Keratinocyte (primary cell): ENCODE results near the gene TMPRSS4. TPM values are rescaled to one million over a fixed set of nuclear protein-coding genes. Genes with fewer than 3 reads are reported as not detected.

ENCODE experiments used
- DNase-seq: peaks from one replicate; pipeline ENCODE4 v3.0.0-alpha.2; 2011; ENCODE audit warnings: low read depth, missing footprints, low spot score
- FAIRE-seq: peaks from 2 replicates; lab custom pipeline; 2011; peaks lifted over from hg19 to GRCh38; lab: Jason Lieb, UNC
- H2AFZ ChIP-seq: 2 replicates; pipeline ENCODE4 v1.6.0; 2012; ENCODE audit warnings: low read length, control low read depth, inconsistent platforms; ENCODE audit not compliant: control insufficient read depth
- H3K27ac ChIP-seq: 2 replicates; pipeline ENCODE4 v1.5.1; 2011; ENCODE audit warnings: low read length; ENCODE audit not compliant: control insufficient read depth, insufficient read depth
- H3K27me3 ChIP-seq: 3 replicates; pipeline ENCODE4 v1.6.0; 2011; ENCODE audit warnings: low read length; ENCODE audit not compliant: control insufficient read depth, insufficient read depth; ENCODE audit errors: extremely low read depth
- H3K36me3 ChIP-seq, 2 experiments: 2 replicates in 1 of 2; 3 replicates in 1 of 2; pipeline ENCODE4 v1.5.1; 2011; ENCODE audit warnings: low read length in 2 of 2, mild to moderate bottlenecking in 1 of 2; ENCODE audit not compliant: control insufficient read depth in 2 of 2, insufficient read depth in 2 of 2; ENCODE audit errors: extremely low read depth in 1 of 2
- H3K4me1 ChIP-seq: 3 replicates; pipeline ENCODE4 v1.5.1; 2011; ENCODE audit warnings: low read length; ENCODE audit not compliant: control insufficient read depth, insufficient read depth; ENCODE audit errors: extremely low read depth
- H3K4me2 ChIP-seq: 3 replicates; pipeline ENCODE4 v1.6.0; 2011; ENCODE audit warnings: low read depth, low read length; ENCODE audit not compliant: control insufficient read depth, insufficient read depth; ENCODE audit errors: extremely low read depth
- H3K4me3 ChIP-seq, 3 experiments: fragments of 200-600 bp in 1 of 3; sonication (generic) in 1 of 3; 2 replicates in 2 of 3; 3 replicates in 1 of 3; pipeline ENCODE4 v1.5.1; 2011 to 2016; ENCODE audit warnings: low read length in 3 of 3, mild to moderate bottlenecking in 3 of 3, control low read depth in 2 of 3, inconsistent platforms in 1 of 3, low read depth in 1 of 3, mixed read lengths in 1 of 3, mixed run types in 1 of 3, moderate library complexity in 1 of 3; ENCODE audit not compliant: control insufficient read depth in 2 of 3, insufficient read depth in 2 of 3; ENCODE audit errors: extremely low read depth in 1 of 3
- H3K79me2 ChIP-seq: 2 replicates; pipeline ENCODE4 v1.6.0; 2012; ENCODE audit warnings: low read length; ENCODE audit not compliant: control insufficient read depth, insufficient read depth
- H3K9ac ChIP-seq: 3 replicates; pipeline ENCODE4 v1.6.0; 2011; ENCODE audit warnings: low read length; ENCODE audit not compliant: control insufficient read depth, insufficient read depth; ENCODE audit errors: extremely low read depth
- H3K9me1 ChIP-seq: 3 replicates; pipeline ENCODE4 v1.6.0; 2011; ENCODE audit warnings: low read length; ENCODE audit not compliant: control insufficient read depth, insufficient read depth; ENCODE audit errors: extremely low read depth
- H3K9me3 ChIP-seq: 2 replicates; pipeline ENCODE4 v1.5.1; 2012; ENCODE audit warnings: low read depth, low read length; ENCODE audit not compliant: control insufficient read depth
- H4K20me1 ChIP-seq: 3 replicates; pipeline ENCODE4 v1.6.0; 2011; ENCODE audit warnings: low read length; ENCODE audit not compliant: control insufficient read depth, insufficient read depth; ENCODE audit errors: extremely low read depth
- EZH2 ChIP-seq: IDR thresholded peaks from one replicate; pipeline ENCODE4 v1.6.1; 2012; ENCODE audit warnings: inconsistent platforms, mild to moderate bottlenecking, low read length, moderate library complexity
- dilution Hi-C: fragments of 300-500 bp; cut with MboI; formaldehyde crosslinking; loops from one replicate; pipeline ENCODE4 v1.7.0; 2020; ENCODE audit warnings: low sequenced_read_pairs; ENCODE audit not compliant: extremely low pct_ligation_motif_present
- polyA plus RNA-seq, 5 experiments: library from polyadenylated mRNA; depleted of rRNA in 3 of 5; stranded (reverse) in 3 of 5; stranded (forward) in 1 of 5; unstranded in 1 of 5; fragments of >200 nt; gene quantifications; 1 replicate in 1 of 5; 2 replicates in 3 of 5; 3 replicates in 1 of 5; pipeline versions ENCODE4 v1.2.1 to v1.2.3, GENCODE V29; 2011 to 2012; ENCODE audit warnings: missing spikeins in 2 of 5, low read depth in 1 of 5, low replicate concordance in 1 of 5
- TF ChIP-seq, protein P1 (sequence below), 3 experiments: IDR thresholded peaks in 1 of 3; conservative IDR thresholded peaks in 1 of 3; optimal IDR thresholded peaks in 1 of 3; 2 replicates in 2 of 3; 3 replicates in 1 of 3; pipeline versions ENCODE3 to v1.5.1; 2011; ENCODE audit warnings: low read length in 3 of 3, mild to moderate bottlenecking in 3 of 3, moderate library complexity in 2 of 3, control low read depth in 1 of 3, inconsistent platforms in 1 of 3; ENCODE audit not compliant: insufficient read depth in 2 of 3; ENCODE audit errors: extremely low read depth in 1 of 3

The TMPRSS4 gene
- polyA plus RNA-seq, 1 donor (not counting 4 experiments of a cell fraction or from before 2014, with no cell fraction given): 1.2 TPM

GRCh38 chr11:118156531-118157185 lies 79.8 kb downstream of the TMPRSS4 start:
- no peak overlapping the region for H3K4me3 ChIP-seq
- no peak overlapping the region for H3K4me2 ChIP-seq
- dilution Hi-C loops: no loop called here
- H3K79me2 ChIP-seq: no peaks in the 10 kb centered on the region
- H3K9me1 ChIP-seq: no peaks in the 10 kb centered on the region
- FAIRE-seq (no peak), DNase-seq (no peak)
- H3K36me3 ChIP-seq: no peaks in the 10 kb centered on the region
- no peak overlapping the region for H3K27ac ChIP-seq
- TF ChIP-seq, protein P1, sequence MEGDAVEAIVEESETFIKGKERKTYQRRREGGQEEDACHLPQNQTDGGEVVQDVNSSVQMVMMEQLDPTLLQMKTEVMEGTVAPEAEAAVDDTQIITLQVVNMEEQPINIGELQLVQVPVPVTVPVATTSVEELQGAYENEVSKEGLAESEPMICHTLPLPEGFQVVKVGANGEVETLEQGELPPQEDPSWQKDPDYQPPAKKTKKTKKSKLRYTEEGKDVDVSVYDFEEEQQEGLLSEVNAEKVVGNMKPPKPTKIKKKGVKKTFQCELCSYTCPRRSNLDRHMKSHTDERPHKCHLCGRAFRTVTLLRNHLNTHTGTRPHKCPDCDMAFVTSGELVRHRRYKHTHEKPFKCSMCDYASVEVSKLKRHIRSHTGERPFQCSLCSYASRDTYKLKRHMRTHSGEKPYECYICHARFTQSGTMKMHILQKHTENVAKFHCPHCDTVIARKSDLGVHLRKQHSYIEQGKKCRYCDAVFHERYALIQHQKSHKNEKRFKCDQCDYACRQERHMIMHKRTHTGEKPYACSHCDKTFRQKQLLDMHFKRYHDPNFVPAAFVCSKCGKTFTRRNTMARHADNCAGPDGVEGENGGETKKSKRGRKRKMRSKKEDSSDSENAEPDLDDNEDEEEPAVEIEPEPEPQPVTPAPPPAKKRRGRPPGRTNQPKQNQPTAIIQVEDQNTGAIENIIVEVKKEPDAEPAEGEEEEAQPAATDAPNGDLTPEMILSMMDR (optimal IDR thresholded peaks at IDR 0.05 in 1 of 3, IDR thresholded peaks at IDR 0.05 in 1 of 3, conservative IDR thresholded peaks at IDR 0.05 in 1 of 3; ENCODE audit: extremely low read depth in 1 of 3, insufficient read depth in 2 of 3, low read length in 3 of 3): no peak
- no peak for TF ChIP-seq EZH2
- H3K9me3 ChIP-seq: no peaks in the 10 kb centered on the region
- no peak overlapping the region for H3K9ac ChIP-seq
- no peak overlapping the region for H2AFZ ChIP-seq
- H3K4me1 ChIP-seq: peaks cover 11% of the 10 kb centered on the region
- H3K27me3 ChIP-seq: peaks cover 13% of the 10 kb centered on the region
- H4K20me1 ChIP-seq: no peaks in the 10 kb centered on the region

DNA sequence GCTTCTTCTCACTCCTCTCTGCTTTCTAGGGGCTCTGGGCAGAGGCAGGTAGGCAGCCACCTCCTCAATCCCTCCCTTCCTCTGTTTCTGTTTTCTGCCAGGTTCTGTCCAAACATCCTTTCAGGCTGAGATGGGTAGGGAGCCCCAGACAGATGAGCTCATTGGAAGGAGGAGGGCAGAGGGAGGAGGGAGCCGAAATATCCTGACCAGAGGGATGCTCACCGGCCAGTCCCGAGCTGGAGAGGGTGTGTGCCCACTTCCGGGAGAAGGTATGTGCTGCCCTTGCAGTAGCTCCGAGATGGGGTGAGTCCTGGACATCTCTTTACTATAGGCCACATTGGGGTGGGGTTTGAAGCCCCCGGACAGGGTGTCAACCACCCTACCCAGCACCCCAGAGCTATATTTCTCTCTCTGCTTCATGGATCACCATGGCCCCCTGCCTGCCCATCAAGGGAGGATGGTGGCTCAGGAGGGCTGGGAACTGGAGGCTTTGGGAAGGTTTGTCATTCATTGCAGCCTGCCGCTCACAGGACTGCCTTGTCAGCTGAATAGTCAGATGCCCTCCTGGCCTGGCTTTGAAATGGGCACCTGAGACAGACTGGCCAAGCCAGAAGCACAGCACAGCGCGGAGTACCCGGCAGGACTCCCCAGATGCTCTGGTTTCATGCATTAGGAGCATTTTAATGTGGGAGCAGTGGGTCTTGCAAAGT lies 80.5 kb downstream of the TMPRSS4 start:
- dilution Hi-C loops: no loop called here
- no peak overlapping the region for H3K4me2 ChIP-seq
- H3K9me1 ChIP-seq: no peaks in the 10 kb centered on the region
- H3K4me1 ChIP-seq: peaks cover 6% of the 10 kb centered on the region
- no peak overlapping the region for H3K9ac ChIP-seq
- TF ChIP-seq, protein P1 (optimal IDR thresholded peaks at IDR 0.05 in 1 of 3, IDR thresholded peaks at IDR 0.05 in 1 of 3, conservative IDR thresholded peaks at IDR 0.05 in 1 of 3; ENCODE audit: extremely low read depth in 1 of 3, insufficient read depth in 2 of 3, low read length in 3 of 3): no peak
- TF ChIP-seq EZH2: no peak
- no peak for DNase-seq
- no peak overlapping the region for H3K27ac ChIP-seq
- H3K9me3 ChIP-seq: no peaks in the 10 kb centered on the region
- H4K20me1 ChIP-seq: no peaks in the 10 kb centered on the region
- H2AFZ ChIP-seq: no peak overlapping the region
- no peak for FAIRE-seq
- H3K4me3 ChIP-seq: no peak overlapping the region
- H3K79me2 ChIP-seq: no peaks in the 10 kb centered on the region
- no peaks in the 10 kb centered on the region for H3K36me3 ChIP-seq
- peaks cover 13% of the 10 kb centered on the region for H3K27me3 ChIP-seq
